ENCODE data around the gene DNAJB6.
"Not testable (repeated sequence)": the region's sequence is repeated elsewhere in the genome, so short reads cannot be mapped to it uniquely, and the experiment has no call there.

DNAJB6 gene

GRCh38 chr7:157323401-157323800 lies 13.4 kb upstream of the DNAJB6 start:
- no peak for DNase-seq (ENCODE audit: low read depth in 2 of 3, low spot score in 1 of 3)

- DNase-seq (ENCODE audit: low read depth in 2 of 3, low spot score in 1 of 3) = no peak
Observed at GRCh38 chr7:157329447-157329846, 7.4 kb upstream of the DNAJB6 start.

GRCh38 chr7:157330567-157330966 lies 6.2 kb upstream of the DNAJB6 start:
- DNase-seq (ENCODE audit: low read depth in 2 of 3, low spot score in 1 of 3) = not testable (repeated sequence)

- DNase-seq (ENCODE audit: low read depth in 2 of 3, low spot score in 1 of 3) = not testable (repeated sequence)
Observed at GRCh38 chr7:157331049-157331448, 5.8 kb upstream of the DNAJB6 start.

- no peak for DNase-seq (ENCODE audit: low read depth in 2 of 3, low spot score in 1 of 3)
Observed at GRCh38 chr7:157335236-157335635, 1.6 kb upstream of the DNAJB6 start.

- no peak for DNase-seq (ENCODE audit: low read depth in 2 of 3, low spot score in 1 of 3)
Observed at GRCh38 chr7:157335991-157336382, 817 bp upstream of the DNAJB6 start.

- DNase-seq (ENCODE audit: low read depth in 2 of 3, low spot score in 1 of 3) = peak; percentile 37 to 70 (median 56)
Observed at GRCh38 chr7:157337316-157338149, 729 bp downstream of the DNAJB6 start.

GRCh38 chr7:157339777-157340677 lies 3.2 kb downstream of the DNAJB6 start:
- DNase-seq (ENCODE audit: low read depth in 2 of 3, low spot score in 1 of 3) = peak; percentile 45 to 74 (median 52)

GRCh38 chr7:157347217-157347904 lies 10.6 kb downstream of the DNAJB6 start:
- no peak for DNase-seq (ENCODE audit: low read depth in 2 of 3, low spot score in 1 of 3)

GRCh38 chr7:157348548-157348947 lies 11.7 kb downstream of the DNAJB6 start:
- DNase-seq (ENCODE audit: low read depth in 2 of 3, low spot score in 1 of 3) = no peak

GRCh38 chr7:157352516-157352915 lies 15.7 kb downstream of the DNAJB6 start:
- DNase-seq (ENCODE audit: low read depth in 2 of 3, low spot score in 1 of 3) = no peak

- DNase-seq (ENCODE audit: low read depth in 2 of 3, low spot score in 1 of 3) = no peak
Observed at GRCh38 chr7:157355784-157356511, 19.1 kb downstream of the DNAJB6 start.

GRCh38 chr7:157357129-157358040 lies 20.6 kb downstream of the DNAJB6 start:
- DNase-seq (ENCODE audit: low read depth in 2 of 3, low spot score in 1 of 3) = no peak

- DNase-seq (ENCODE audit: low read depth in 2 of 3, low spot score in 1 of 3) = no peak
Observed at GRCh38 chr7:157358041-157358752, 21.4 kb downstream of the DNAJB6 start.

- no peak for DNase-seq (ENCODE audit: low read depth in 2 of 3, low spot score in 1 of 3)
Observed at GRCh38 chr7:157358753-157359096, 21.9 kb downstream of the DNAJB6 start.

- DNase-seq (ENCODE audit: low read depth in 2 of 3, low spot score in 1 of 3) = no peak
Observed at GRCh38 chr7:157359581-157359980, 22.8 kb downstream of the DNAJB6 start.

GRCh38 chr7:157360483-157361025 lies 23.8 kb downstream of the DNAJB6 start:
- no peak for DNase-seq (ENCODE audit: low read depth in 2 of 3, low spot score in 1 of 3)

GRCh38 chr7:157361537-157361936 lies 24.7 kb downstream of the DNAJB6 start:
- no peak for DNase-seq (ENCODE audit: low read depth in 2 of 3, low spot score in 1 of 3)

- no peak for DNase-seq (ENCODE audit: low read depth in 2 of 3, low spot score in 1 of 3)
Observed at GRCh38 chr7:157362729-157363128, 25.9 kb downstream of the DNAJB6 start.
